Measurements from ENCODE around the gene RAB3B.
"Not testable (repeated sequence)": the region's sequence is repeated elsewhere in the genome, so short reads cannot be mapped to it uniquely, and the experiment has no call there.

The RAB3B gene

DNA sequence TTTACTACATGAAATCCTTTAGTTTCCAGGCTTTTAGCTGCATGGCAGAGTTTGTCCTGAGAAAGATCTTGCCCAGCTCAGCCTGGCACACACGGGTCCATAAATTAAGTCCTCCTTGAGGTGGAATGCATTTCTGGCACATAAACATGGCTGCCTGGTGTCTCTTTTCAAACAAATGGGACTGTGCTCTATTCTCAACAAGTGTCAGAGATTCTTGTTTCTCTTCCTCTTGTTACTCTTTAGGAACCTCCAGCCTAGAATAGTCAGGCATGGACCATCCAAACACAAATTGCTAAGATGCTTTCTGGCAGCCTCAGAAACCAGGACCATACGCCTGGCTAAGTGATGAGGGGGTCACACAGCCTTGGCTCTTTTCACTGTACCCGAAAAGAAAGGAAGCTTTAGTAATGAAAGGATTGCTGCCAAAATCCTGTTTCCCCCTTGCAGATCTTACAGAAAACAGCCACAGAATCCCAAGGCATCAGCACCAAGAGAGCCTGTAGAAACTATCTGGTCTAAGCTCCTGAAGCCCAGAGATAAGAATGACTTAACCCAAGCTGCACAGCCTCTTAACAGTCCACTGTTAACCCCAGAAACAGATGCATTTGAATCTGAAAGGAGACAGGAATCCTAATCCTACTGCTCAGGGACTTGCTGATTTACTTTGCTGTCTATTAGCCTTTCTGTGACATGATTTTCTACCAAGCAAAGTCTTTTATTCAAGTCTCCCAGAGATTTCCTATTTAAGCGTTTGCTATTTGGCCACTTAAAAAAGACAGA lies 80.1 kb downstream of the RAB3B start:
- Histone ChIP-seq H3K27ac (ENCODE audit: low read length) (no peak overlapping the region), H3K27me3 (ENCODE audit: control insufficient read depth, insufficient read depth, low read length) (no peaks in the 10 kb centered on the region), H3K36me3 (ENCODE audit: control insufficient read depth, low read depth, low read length) (peaks cover 5% of the 10 kb centered on the region), H3K4me3 (ENCODE audit: low read length) (no peak overlapping the region), H3K9ac (ENCODE audit: low read length) (no peak overlapping the region), H3K4me1 (ENCODE audit: control insufficient read depth, low read depth, low read length) (peaks cover 13% of the 10 kb centered on the region), H3K9me3 (ENCODE audit: control insufficient read depth, low read depth, low read length) (no peaks in the 10 kb centered on the region)

DNA sequence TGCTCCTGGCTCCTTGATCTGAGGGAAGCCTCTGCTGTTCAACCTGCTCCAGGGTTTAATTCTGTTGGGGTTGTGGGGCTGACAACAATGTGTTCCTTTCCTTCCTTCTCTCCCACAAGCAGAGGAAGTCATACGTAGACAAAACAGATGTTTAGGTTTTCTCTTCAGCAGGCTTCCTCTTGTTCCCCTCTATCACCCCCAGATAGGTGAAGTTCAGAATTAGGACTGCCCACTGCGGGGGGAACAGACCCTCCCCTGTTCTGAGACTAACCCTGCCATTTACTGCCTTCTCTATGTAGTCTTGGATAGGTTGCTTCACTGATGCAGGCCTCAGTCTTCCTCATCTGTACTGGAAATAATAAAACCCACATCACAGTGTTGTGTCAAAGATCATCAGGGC lies 82.0 kb downstream of the RAB3B start:
- H3K4me3 ChIP-seq (ENCODE audit: low read length) = no peak overlapping the region
- H3K9ac ChIP-seq (ENCODE audit: low read length) = no peak overlapping the region
- H3K36me3 ChIP-seq (ENCODE audit: control insufficient read depth, low read depth, low read length) = no peaks in the 10 kb centered on the region
- peaks cover 13% of the 10 kb centered on the region for H3K4me1 ChIP-seq (ENCODE audit: control insufficient read depth, low read depth, low read length)
- H3K9me3 ChIP-seq (ENCODE audit: control insufficient read depth, low read depth, low read length) = no peaks in the 10 kb centered on the region
- H3K27me3 ChIP-seq (ENCODE audit: control insufficient read depth, insufficient read depth, low read length) = no peaks in the 10 kb centered on the region
- H3K27ac ChIP-seq (ENCODE audit: low read length) = no peak overlapping the region

DNA sequence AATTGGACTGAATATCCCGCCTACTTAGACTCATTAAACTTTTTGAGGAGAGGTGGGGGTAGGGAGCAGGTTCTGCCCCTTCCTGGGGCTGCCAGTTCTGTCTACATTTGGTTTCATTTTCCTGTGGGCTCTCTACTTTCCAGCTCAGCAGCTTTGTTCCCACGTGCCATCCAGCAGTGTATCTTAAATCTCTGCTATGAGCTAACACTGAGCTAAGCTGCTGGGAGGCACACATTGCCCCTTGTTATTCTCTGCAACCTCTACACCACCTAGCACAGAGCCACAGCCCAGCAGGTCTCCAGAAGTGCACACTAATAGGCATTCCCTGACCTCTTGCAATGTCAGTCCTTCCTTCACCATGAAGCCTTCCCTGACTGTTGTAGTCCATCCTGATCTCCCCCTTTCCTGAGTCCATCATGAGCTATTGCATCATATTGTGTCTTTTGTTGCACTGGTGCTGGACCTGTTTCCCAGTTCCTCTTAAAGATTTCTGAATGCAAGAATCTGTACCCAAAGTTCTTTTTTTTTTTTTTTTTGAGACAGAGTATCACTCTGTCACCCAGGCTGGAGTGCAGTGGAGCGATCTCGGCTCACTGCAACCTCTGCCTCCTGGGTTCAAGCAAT lies 83.3 kb downstream of the RAB3B start:
- Histone ChIP-seq H3K27ac (ENCODE audit: low read length) (no peak overlapping the region), H3K4me1 (ENCODE audit: control insufficient read depth, low read depth, low read length) (peaks cover 13% of the 10 kb centered on the region), H3K36me3 (ENCODE audit: control insufficient read depth, low read depth, low read length) (no peaks in the 10 kb centered on the region), H3K4me3 (ENCODE audit: low read length) (no peak overlapping the region), H3K9ac (ENCODE audit: low read length) (no peak overlapping the region), H3K9me3 (ENCODE audit: control insufficient read depth, low read depth, low read length) (no peaks in the 10 kb centered on the region), H3K27me3 (ENCODE audit: control insufficient read depth, insufficient read depth, low read length) (no peaks in the 10 kb centered on the region)

DNA sequence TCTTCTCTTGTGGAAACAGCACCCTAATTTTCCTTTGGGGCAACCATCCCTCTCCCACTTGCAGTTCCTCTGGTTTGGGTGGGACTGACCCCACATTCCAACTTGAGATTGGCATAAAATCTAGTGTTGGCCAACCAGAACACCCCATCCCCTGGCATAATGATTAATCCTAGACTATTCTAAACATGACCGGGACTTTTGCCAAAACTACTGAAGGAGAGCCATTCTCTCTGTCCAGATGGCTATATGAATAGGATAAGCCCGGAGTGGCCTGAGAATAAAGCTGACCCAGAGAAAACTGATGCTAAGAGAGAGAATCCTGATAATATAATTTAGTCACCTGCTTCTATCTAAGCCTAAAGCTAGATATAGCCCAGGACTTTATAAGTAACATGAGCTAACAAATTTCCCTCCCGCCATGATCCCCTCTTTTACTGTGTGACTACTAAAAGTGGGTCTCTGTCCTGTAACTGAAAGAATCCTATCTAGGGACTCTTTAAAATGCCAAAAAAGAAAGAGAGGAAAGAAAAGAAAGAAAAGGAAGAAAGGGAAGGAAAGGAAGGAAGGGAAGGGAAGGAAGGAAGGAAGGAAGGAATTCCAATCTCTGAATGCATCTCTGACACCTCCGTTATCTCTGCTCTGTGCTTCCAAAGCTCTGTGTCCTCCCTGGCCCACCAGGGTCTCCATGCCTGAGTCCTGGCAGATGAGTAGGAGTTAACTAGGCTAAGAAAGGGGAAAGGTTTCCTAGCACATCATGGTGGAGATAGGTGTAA lies 84.0 kb downstream of the RAB3B start:
- no peaks in the 10 kb centered on the region for H3K9me3 ChIP-seq (ENCODE audit: control insufficient read depth, low read depth, low read length)
- H3K36me3 ChIP-seq (ENCODE audit: control insufficient read depth, low read depth, low read length) = no peaks in the 10 kb centered on the region
- peaks cover 13% of the 10 kb centered on the region for H3K4me1 ChIP-seq (ENCODE audit: control insufficient read depth, low read depth, low read length)
- no peak overlapping the region for H3K27ac ChIP-seq (ENCODE audit: low read length)
- no peak overlapping the region for H3K9ac ChIP-seq (ENCODE audit: low read length)
- no peak overlapping the region for H3K4me3 ChIP-seq (ENCODE audit: low read length)
- H3K27me3 ChIP-seq (ENCODE audit: control insufficient read depth, insufficient read depth, low read length) = no peaks in the 10 kb centered on the region

DNA sequence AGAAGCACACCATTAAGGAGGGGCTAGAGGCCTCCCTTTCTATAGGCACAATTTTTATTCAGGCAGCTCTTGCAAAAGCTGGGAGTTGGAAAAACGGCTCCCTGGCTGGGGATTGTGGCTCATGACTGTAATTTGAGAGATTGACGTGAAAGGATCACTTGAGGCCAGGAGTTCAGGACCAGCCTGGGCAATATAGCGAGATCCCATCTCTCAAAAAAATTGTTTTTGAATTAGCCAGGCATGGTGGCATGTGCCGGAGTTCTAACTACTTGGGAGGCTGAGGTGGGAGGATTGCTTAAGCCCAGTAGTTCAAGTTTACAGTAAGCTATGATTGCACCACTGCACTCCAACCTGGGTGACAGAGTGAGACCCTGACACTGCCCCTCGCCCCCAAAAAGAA lies 88.0 kb downstream of the RAB3B start:
- Histone ChIP-seq H3K36me3 (ENCODE audit: control insufficient read depth, low read depth, low read length) (no peaks in the 10 kb centered on the region), H3K27ac (ENCODE audit: low read length) (no peak overlapping the region), H3K4me1 (ENCODE audit: control insufficient read depth, low read depth, low read length) (no peaks in the 10 kb centered on the region), H3K9ac (ENCODE audit: low read length) (no peak overlapping the region), H3K9me3 (ENCODE audit: control insufficient read depth, low read depth, low read length) (no peaks in the 10 kb centered on the region), H3K4me3 (ENCODE audit: low read length) (no peak overlapping the region), H3K27me3 (ENCODE audit: control insufficient read depth, insufficient read depth, low read length) (no peaks in the 10 kb centered on the region)

DNA sequence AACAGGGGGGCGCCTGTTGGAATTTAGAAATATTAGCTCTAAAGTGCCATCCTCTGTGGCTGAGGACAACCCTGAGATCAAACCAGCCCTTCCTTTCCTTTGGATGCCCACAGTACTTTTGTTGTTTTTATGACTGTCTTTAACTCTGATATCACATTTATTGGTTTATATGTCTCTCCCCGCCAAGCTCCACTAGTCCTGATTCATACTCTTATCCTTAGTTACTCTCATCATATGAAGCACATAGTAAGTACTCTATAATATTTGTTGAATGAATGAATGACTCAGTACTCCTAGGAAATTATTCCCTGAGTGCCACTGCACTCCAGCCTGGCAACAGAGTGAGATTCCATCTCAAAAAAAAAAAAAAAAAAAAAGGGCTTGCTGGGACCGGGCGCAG lies 89.3 kb downstream of the RAB3B start:
- no peaks in the 10 kb centered on the region for H3K9me3 ChIP-seq (ENCODE audit: control insufficient read depth, low read depth, low read length)
- H3K9ac ChIP-seq (ENCODE audit: low read length) = no peak overlapping the region
- H3K4me3 ChIP-seq (ENCODE audit: low read length) = no peak overlapping the region
- H3K36me3 ChIP-seq (ENCODE audit: control insufficient read depth, low read depth, low read length) = no peaks in the 10 kb centered on the region
- no peaks in the 10 kb centered on the region for H3K4me1 ChIP-seq (ENCODE audit: control insufficient read depth, low read depth, low read length)
- H3K27me3 ChIP-seq (ENCODE audit: control insufficient read depth, insufficient read depth, low read length) = no peaks in the 10 kb centered on the region
- H3K27ac ChIP-seq (ENCODE audit: low read length) = no peak overlapping the region

DNA sequence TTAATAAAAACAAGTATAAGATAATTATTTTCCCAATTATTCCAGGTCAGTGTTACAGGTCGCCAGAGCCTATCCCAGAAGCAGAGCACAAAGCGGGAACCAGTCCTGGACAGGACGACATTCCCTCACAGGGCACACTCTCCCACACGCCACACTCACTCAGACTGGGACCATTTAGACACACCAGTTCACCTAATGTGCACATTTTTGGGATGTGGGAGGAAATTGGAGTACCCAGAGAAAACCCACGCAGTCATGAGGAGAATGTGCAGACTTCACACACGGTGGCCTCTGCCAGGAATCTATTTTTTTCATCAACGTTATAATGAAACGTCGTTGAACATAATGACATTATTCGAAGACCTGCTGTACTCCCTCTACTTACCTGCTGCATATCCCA lies 91.5 kb downstream of the RAB3B start:
- Histone ChIP-seq H3K9ac (ENCODE audit: low read length) (no peak overlapping the region), H3K4me1 (ENCODE audit: control insufficient read depth, low read depth, low read length) (no peaks in the 10 kb centered on the region), H3K4me3 (ENCODE audit: low read length) (no peak overlapping the region), H3K9me3 (ENCODE audit: control insufficient read depth, low read depth, low read length) (no peaks in the 10 kb centered on the region), H3K27me3 (ENCODE audit: control insufficient read depth, insufficient read depth, low read length) (no peaks in the 10 kb centered on the region), H3K27ac (ENCODE audit: low read length) (no peak overlapping the region), H3K36me3 (ENCODE audit: control insufficient read depth, low read depth, low read length) (no peaks in the 10 kb centered on the region)

DNA sequence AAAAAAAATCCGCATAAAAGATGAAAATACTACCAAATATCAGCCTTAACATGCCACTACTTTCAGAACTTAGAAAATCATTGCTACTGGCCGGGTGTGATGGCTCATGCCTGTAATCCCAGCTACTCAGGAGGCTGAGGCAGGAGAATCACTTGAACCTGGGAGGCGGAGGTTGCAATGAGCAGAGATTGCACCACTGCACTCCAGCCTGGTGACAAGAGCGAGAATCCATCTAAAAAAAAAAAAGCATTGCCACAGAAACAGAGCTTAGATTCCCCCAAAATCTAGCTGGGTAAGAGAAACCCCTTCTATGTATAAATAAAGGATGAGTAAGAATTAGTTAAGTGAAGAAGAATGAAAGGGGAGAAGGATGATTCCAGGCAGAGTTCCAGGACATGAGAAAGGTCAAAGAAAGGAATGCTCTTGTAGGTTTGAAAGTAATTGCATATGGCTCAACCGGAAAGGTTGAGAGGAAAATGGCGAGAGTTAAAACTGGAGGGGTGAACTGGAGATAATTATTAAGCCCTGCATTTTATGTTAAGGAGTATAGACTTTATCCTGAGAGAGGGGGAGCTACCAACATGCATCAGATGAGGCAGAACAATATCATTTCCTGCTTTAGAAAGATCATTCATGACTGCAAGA lies 92.3 kb downstream of the RAB3B start:
- no peak overlapping the region for H3K9ac ChIP-seq (ENCODE audit: low read length)
- H3K4me3 ChIP-seq (ENCODE audit: low read length) = no peak overlapping the region
- no peaks in the 10 kb centered on the region for H3K9me3 ChIP-seq (ENCODE audit: control insufficient read depth, low read depth, low read length)
- H3K36me3 ChIP-seq (ENCODE audit: control insufficient read depth, low read depth, low read length) = no peaks in the 10 kb centered on the region
- H3K27me3 ChIP-seq (ENCODE audit: control insufficient read depth, insufficient read depth, low read length) = no peaks in the 10 kb centered on the region
- H3K4me1 ChIP-seq (ENCODE audit: control insufficient read depth, low read depth, low read length) = no peaks in the 10 kb centered on the region
- no peak overlapping the region for H3K27ac ChIP-seq (ENCODE audit: low read length)

DNA sequence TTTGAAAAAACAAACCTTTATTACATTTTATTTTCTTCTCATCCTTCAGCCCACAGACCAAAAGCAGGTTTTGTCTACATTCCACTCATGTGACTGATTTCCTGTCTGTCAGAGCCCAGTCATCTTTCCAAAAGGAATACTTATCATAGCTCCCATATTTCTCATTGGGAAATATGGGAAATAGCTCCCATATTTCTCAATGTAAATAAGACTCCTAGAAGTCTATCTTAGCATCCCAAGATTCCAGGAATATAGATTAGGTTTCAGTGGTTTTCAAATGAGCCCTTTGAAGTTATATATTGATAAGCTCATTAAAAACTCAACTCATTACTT lies 92.8 kb downstream of the RAB3B start:
- no peaks in the 10 kb centered on the region for H3K9me3 ChIP-seq (ENCODE audit: control insufficient read depth, low read depth, low read length)
- no peak overlapping the region for H3K9ac ChIP-seq (ENCODE audit: low read length)
- H3K4me3 ChIP-seq (ENCODE audit: low read length) = no peak overlapping the region
- H3K27me3 ChIP-seq (ENCODE audit: control insufficient read depth, insufficient read depth, low read length) = no peaks in the 10 kb centered on the region
- no peaks in the 10 kb centered on the region for H3K36me3 ChIP-seq (ENCODE audit: control insufficient read depth, low read depth, low read length)
- no peaks in the 10 kb centered on the region for H3K4me1 ChIP-seq (ENCODE audit: control insufficient read depth, low read depth, low read length)
- no peak overlapping the region for H3K27ac ChIP-seq (ENCODE audit: low read length)

DNA sequence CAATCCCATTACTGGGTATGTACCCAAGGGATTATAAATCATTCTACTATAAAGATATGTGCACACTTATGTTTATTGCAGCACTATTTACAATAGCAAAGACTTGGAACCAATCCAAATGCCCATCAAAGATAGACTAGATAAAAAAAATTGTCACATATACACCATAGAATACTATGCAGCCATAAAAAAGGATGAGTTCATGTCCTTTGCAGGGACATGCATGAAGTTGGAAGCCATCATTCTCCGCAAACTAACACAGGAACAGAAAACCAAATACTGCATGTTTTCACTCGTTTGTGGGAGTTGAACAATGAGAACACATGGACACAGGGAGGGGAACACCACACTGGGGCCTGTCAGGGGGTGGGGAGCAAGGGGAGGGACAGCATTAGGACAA lies 95.8 kb downstream of the RAB3B start:
- not testable (repeated sequence) for H3K4me1 ChIP-seq (ENCODE audit: control insufficient read depth, low read depth, low read length); H3K27ac ChIP-seq (ENCODE audit: low read length); H3K9ac ChIP-seq (ENCODE audit: low read length); H3K27me3 ChIP-seq (ENCODE audit: control insufficient read depth, insufficient read depth, low read length); H3K4me3 ChIP-seq (ENCODE audit: low read length); H3K36me3 ChIP-seq (ENCODE audit: control insufficient read depth, low read depth, low read length); H3K9me3 ChIP-seq (ENCODE audit: control insufficient read depth, low read depth, low read length)

DNA sequence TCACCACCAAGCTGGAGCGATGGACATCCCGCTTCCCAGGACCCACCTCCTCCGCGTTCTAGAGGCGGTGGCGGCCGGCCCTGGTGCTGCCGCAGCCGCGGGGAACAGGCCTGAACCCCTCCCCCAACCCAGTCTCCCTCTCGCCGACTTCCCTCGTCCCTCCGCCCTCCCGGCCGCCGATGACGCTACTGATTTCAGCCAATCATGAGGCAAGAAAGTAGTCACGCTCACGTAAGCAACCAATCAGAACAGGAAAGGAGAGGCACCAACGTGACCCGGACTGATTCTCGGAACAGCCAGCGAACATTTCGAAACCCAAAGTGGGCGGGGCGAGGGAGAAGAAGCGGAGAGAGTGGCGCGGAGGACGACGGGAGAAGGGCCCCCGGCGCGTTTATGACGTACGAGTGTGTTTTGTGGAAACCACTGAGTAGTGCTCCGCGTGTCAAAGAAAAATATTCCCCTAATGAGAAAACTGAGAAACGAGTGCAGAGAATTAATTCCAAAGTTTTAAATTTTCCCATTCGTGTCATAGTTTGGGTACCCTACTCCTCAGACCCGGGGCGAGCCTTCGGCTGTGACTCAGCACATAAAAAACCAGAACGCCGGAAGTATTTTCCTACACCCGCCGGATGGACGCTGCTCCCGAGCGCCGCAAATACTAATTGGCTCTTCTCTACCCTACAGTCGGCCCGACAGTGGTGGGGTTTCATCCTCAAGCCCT lies 111.7 kb downstream of the RAB3B start, which contains the start of gene NRDC:
Gene NRDC (minus strand): TSS at position 112 of the 721 bp plus-strand sequence. CDS start 112 bp downstream, outside the sequence.
- no peaks in the 10 kb centered on the region for H3K9me3 ChIP-seq (ENCODE audit: control insufficient read depth, low read depth, low read length)
- H3K27ac ChIP-seq (ENCODE audit: low read length) = peak within 1 kb of the TSS; percentile 98
- H3K27me3 ChIP-seq (ENCODE audit: control insufficient read depth, insufficient read depth, low read length) = no peaks in the 10 kb centered on the region
- no peaks in the 10 kb centered on the region for H3K36me3 ChIP-seq (ENCODE audit: control insufficient read depth, low read depth, low read length)
- peak within 1 kb of the TSS; percentile 98 for H3K4me3 ChIP-seq (ENCODE audit: low read length)
- peaks cover 8% of the 10 kb centered on the region for H3K4me1 ChIP-seq (ENCODE audit: control insufficient read depth, low read depth, low read length)
- peak within 1 kb of the TSS; percentile 98 for H3K9ac ChIP-seq (ENCODE audit: low read length)
